Aorta (tissue), 5 donors: Measurements from ENCODE around the gene PAGE3. TPM values are rescaled to one million over a fixed set of nuclear protein-coding genes. Genes with fewer than 3 reads are reported as not detected.

Experiments
- ATAC-seq: fragments of 200-7000 bp; cut with Tn5 transposase; one replicate; pipeline ENCODE4 v1.9.1; 2022; ENCODE audit warnings: moderate library complexity; ENCODE audit not compliant: low FRiP score
- DNase-seq, 2 donors: peaks; one replicate each; pipeline ENCODE4 v3.0.0-alpha.2; 2020
- H3K27ac ChIP-seq, 2 donors: one replicate each; pipeline ENCODE4 v1.5.1; 2013; ENCODE audit warnings: low read length in 2 of 2, mild to moderate bottlenecking in 2 of 2, moderate library complexity in 2 of 2, control low read depth in 1 of 2, inconsistent platforms in 1 of 2, low read depth in 1 of 2
- H3K27me3 ChIP-seq, 2 donors: one replicate each; pipeline ENCODE4 v1.6.1; 2013; ENCODE audit warnings: control low read depth in 1 of 2, low read length in 1 of 2, mild to moderate bottlenecking in 1 of 2, moderate library complexity in 1 of 2; ENCODE audit not compliant: insufficient read depth in 2 of 2, control insufficient read depth in 1 of 2
- H3K36me3 ChIP-seq, 2 donors: one replicate each; pipeline ENCODE4 v1.6.1; 2013; ENCODE audit warnings: control low read depth in 1 of 2, low read length in 1 of 2, mild to moderate bottlenecking in 1 of 2; ENCODE audit not compliant: insufficient read depth in 2 of 2, control insufficient read depth in 1 of 2
- H3K4me1 ChIP-seq, 2 donors: one replicate each; pipeline ENCODE4 v1.6.1; 2013; ENCODE audit warnings: low read length in 2 of 2, control low read depth in 1 of 2, mild to moderate bottlenecking in 1 of 2, moderate library complexity in 1 of 2; ENCODE audit not compliant: insufficient read depth in 2 of 2, control insufficient read depth in 1 of 2
- H3K4me3 ChIP-seq, 2 donors: one replicate each; pipeline ENCODE4 v1.5.1; 2013; ENCODE audit warnings: low read length in 2 of 2, control low read depth in 1 of 2, mild to moderate bottlenecking in 1 of 2
- H3K9me3 ChIP-seq: one replicate; pipeline ENCODE4 v1.6.1; 2013; ENCODE audit warnings: mild to moderate bottlenecking, low read length; ENCODE audit not compliant: control insufficient read depth
- WGBS, 2 donors: extraction: QIAGEN DNeasy Blood & Tissue Kit; methylation state at CpG; one replicate each; pipeline ENCODE4 v1.1.7; 2013; 5-methylcytosine and 5-hydroxymethylcytosine counted together
- intact Hi-C, 2 donors: fragments of 100-400 bp; cut with DNase I; formaldehyde crosslinking; loops; one replicate each; pipeline versions ENCODE4 v1.14.2 to v1.15.0; 2022
- long read RNA-seq, 2 donors: library from polyadenylated mRNA; unstranded; transcript quantifications; one replicate each; pipeline ENCODE4 v2.0.0, GENCODE V29; 2020 to 2021
- polyA plus RNA-seq, 2 donors: library from polyadenylated mRNA; stranded (reverse); fragments of 200-250 nt; gene quantifications; one replicate each; pipeline ENCODE4 v1.2.3, GENCODE V29; 2013
- total RNA-seq, 2 donors: library from RNA; stranded (reverse); fragmentation: NEBNext Ultra II Directional; extraction: Animal tissue kit (Norgen Biotek cat#: 25700); gene quantifications; one replicate each; pipeline ENCODE4 v1.2.1, GENCODE V29; 2021
- donor health status: healthy with polysubstance abuse.
- donor health status: Bipolar disorder and iron deficiency.
- donor health status: DM: no; HTN: no; CAD: no.
- donor health status: DM: no; HTN: no; CAD: no.
- donor health status: DM: yes; HTN: yes; CAD: no.

Gene PAGE3
- total RNA-seq: not detected
- polyA plus RNA-seq: not detected
- long read RNA-seq, donor 1: 0 reads
- long read RNA-seq, donor 2: 0 reads

DNA sequence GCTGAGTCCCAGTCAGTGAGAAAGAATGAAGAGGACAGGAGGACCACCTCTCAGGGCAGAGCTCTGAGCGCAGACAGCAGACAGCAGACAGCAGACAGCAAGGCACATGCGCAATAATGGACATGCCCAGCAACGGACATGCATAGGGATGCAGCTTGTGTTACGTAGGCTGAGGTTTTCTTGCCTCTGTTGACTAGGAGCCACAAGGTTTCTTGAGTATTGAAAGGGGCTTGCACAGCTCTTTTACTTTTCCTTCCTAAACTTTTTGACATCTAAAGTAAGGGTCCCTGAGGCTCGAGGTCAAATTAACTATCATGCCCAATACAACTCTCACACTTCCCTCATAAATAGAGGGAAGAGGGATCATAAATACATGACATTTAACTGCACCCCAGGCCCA, at the start of gene PAGE3:
Gene PAGE3 (minus strand): TSS at position 101 of the 400 bp plus-strand sequence. CDS start 1,013 bp downstream, outside the sequence.
- WGBS, 2 donors: 82 to 89% methylated on average over 5 of the region's 5 CpGs
- H3K36me3 ChIP-seq: no peaks in the 10 kb centered on the region
- ATAC-seq (no peak), DNase-seq (no peak)
- no peaks in the 10 kb centered on the region for H3K4me1 ChIP-seq
- H3K9me3 ChIP-seq: peaks cover 2% of the 10 kb centered on the region
- intact Hi-C loops: no loop called here
- H3K27me3 ChIP-seq: peaks cover 0 to 2% of the 10 kb centered on the region in 2 donors
- no peak within 1 kb of the TSS for H3K4me3 ChIP-seq
- no peak within 1 kb of the TSS for H3K27ac ChIP-seq

- ATAC-seq (no peak), DNase-seq (no peak)
- no peaks in the 10 kb centered on the region for H3K36me3 ChIP-seq
- no peaks in the 10 kb centered on the region for H3K27me3 ChIP-seq
- H3K9me3 ChIP-seq: no peaks in the 10 kb centered on the region
- H3K27ac ChIP-seq: no peak overlapping the region
- no peak overlapping the region for H3K4me3 ChIP-seq
- intact Hi-C loops: no loop called here
- H3K4me1 ChIP-seq: no peaks in the 10 kb centered on the region
Observed at GRCh38 chrX:55312655-55313054, 47.9 kb upstream of the PAGE3 start.

GRCh38 chrX:55290963-55291362, 26.2 kb upstream of the PAGE3 start:
- no peaks in the 10 kb centered on the region for H3K36me3 ChIP-seq
- no peaks in the 10 kb centered on the region for H3K4me1 ChIP-seq
- ATAC-seq (no peak), DNase-seq (no peak)
- no peak overlapping the region for H3K4me3 ChIP-seq
- H3K27ac ChIP-seq: no peak overlapping the region
- intact Hi-C loops: no loop called here
- H3K9me3 ChIP-seq: no peaks in the 10 kb centered on the region
- WGBS, 2 donors: 75 to 78% methylated on average over 3 of the region's 3 CpGs
- H3K27me3 ChIP-seq: no peaks in the 10 kb centered on the region

GRCh38 chrX:55279832-55280231, 15.1 kb upstream of the PAGE3 start:
- 87 to 95% methylated on average over 10 of the region's 10 CpGs for WGBS, 2 donors
- intact Hi-C loops: no loop called here
- no peaks in the 10 kb centered on the region for H3K36me3 ChIP-seq
- no peaks in the 10 kb centered on the region for H3K9me3 ChIP-seq
- DNase-seq: no peak
- H3K27ac ChIP-seq: no peak overlapping the region
- H3K4me1 ChIP-seq: no peaks in the 10 kb centered on the region
- no peak overlapping the region for H3K4me3 ChIP-seq
- ATAC-seq: no peak
- H3K27me3 ChIP-seq: no peaks in the 10 kb centered on the region

DNA sequence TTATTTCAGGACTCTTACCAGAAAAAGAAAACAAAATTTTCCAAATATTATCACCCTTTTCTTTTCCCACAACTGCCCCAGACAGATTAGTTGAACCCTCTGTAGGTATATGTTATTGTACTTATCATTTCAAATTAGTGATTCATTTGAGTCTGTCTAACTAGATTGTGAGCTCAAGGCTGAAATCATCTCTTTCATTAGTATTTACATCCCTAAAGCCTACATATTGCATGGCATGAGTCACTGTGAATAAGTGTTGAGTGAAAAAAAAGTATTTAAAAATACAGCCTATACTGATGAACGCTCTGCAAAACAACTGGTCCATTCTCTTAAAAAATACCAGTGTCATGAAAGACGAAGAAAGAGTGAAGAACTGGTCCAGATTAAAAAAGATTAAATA, 3.9 kb downstream of the PAGE3 start:
- Histone ChIP-seq H3K36me3 (no peaks in the 10 kb centered on the region), H3K4me3 (no peak overlapping the region), H3K4me1 (no peaks in the 10 kb centered on the region), H3K27ac (no peak overlapping the region), H3K27me3 (peaks cover 0 to 2% of the 10 kb centered on the region in 2 donors), H3K9me3 (no peaks in the 10 kb centered on the region)
- 51 to 67% methylated on average over 2 of the region's 2 CpGs for WGBS, 2 donors
- intact Hi-C loops: no loop called here
- DNase-seq (no peak), ATAC-seq (no peak)

DNA sequence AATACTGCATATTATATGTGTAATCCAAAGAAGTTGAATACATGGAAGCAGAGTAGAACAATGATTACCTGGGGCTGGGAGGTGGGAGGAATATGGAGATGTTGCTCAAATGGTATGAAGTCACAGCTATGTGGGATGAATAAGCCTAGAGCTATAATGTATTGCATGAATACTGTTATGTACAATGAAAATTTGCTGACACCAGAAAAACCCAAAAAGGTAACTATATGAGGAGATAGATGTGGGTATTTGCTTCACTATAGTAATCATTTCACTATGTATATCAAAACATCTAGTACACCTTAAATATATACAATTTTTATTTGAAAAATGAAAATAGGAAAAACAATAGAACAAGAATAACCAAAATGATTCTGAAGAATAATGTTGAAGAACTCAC, 11.2 kb downstream of the PAGE3 start:
- no peaks in the 10 kb centered on the region for H3K27me3 ChIP-seq
- H3K4me3 ChIP-seq: no peak overlapping the region
- no peak for ATAC-seq
- no peaks in the 10 kb centered on the region for H3K36me3 ChIP-seq
- no peaks in the 10 kb centered on the region for H3K4me1 ChIP-seq
- DNase-seq: no peak
- no peaks in the 10 kb centered on the region for H3K9me3 ChIP-seq
- no peak overlapping the region for H3K27ac ChIP-seq
- intact Hi-C loops: no loop called here

GRCh38 chrX:55240788-55241340, 23.9 kb downstream of the PAGE3 start:
- H3K9me3 ChIP-seq: no peaks in the 10 kb centered on the region
- H3K27ac ChIP-seq: no peak overlapping the region
- 62 to 67% methylated on average over 6 of the region's 6 CpGs for WGBS, 2 donors
- no peaks in the 10 kb centered on the region for H3K27me3 ChIP-seq
- H3K4me3 ChIP-seq: no peak overlapping the region
- intact Hi-C loops: no loop called here
- DNase-seq: no peak
- H3K36me3 ChIP-seq: no peaks in the 10 kb centered on the region
- ATAC-seq: no peak
- no peaks in the 10 kb centered on the region for H3K4me1 ChIP-seq

DNA sequence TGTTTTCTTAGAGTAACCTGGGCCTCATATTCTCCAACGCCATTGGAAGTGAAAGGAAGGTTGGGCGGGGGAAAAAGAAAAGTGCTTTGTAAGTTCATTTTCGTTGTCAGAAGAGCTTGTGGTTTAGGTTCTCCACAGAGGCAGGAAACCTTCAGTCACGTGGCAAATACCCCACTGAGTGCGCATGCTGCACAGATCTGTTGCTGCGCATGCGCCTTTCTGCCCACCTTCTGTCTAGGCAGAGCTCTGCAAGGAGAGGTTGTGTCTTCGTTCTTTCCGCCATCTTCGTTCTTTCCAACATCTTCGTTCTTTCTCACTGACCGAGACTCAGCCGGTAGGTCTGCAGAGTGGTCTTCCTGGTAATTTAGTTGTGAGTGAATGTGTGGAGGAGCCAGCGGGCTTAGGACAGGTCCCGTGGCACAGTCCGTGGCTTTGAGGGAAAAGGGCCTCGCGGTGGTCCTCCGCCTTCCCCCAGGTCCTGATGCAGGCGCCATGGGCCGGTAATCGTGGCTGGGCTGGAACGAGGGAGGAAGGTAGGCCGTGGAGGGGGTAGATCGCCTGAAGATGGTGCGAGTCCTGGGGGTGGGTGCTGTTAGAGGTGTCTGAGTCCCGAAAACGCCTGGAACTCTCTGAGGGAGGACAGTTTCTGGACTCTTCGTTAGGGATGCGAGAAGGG, 44.5 kb downstream of the PAGE3 start, which contains the start of gene PAGE5:
Gene PAGE5 (plus strand): TSS at position 228 of the 676 bp plus-strand sequence. CDS start 1,037 bp downstream, outside the sequence.
- H3K27me3 ChIP-seq: no peaks in the 10 kb centered on the region
- DNase-seq (no peak), ATAC-seq (no peak)
- H3K4me3 ChIP-seq: no peak within 1 kb of the TSS
- H3K27ac ChIP-seq: no peak within 1 kb of the TSS
- H3K36me3 ChIP-seq: no peaks in the 10 kb centered on the region
- no peaks in the 10 kb centered on the region for H3K4me1 ChIP-seq
- intact Hi-C loops: no loop called here
- H3K9me3 ChIP-seq: no peaks in the 10 kb centered on the region
- WGBS, 2 donors: 82 to 93% methylated on average over 30 of the region's 30 CpGs

- Histone ChIP-seq H3K4me3 (no peak overlapping the region), H3K27ac (no peak overlapping the region), H3K36me3 (no peaks in the 10 kb centered on the region), H3K27me3 (no peaks in the 10 kb centered on the region), H3K9me3 (no peaks in the 10 kb centered on the region), H3K4me1 (no peaks in the 10 kb centered on the region)
- ATAC-seq (no peak), DNase-seq (no peak)
- intact Hi-C loops: no loop called here
- WGBS, 2 donors: 12 to 36% methylated on average over 3 of the region's 3 CpGs
Observed at GRCh38 chrX:55213381-55213780, 51.3 kb downstream of the PAGE3 start.
